ENCODE results near the gene SLC46A1.
A peak's percentile ranks its signal among the peaks of the same experiment; 100 is the strongest.

Gene SLC46A1

DNA sequence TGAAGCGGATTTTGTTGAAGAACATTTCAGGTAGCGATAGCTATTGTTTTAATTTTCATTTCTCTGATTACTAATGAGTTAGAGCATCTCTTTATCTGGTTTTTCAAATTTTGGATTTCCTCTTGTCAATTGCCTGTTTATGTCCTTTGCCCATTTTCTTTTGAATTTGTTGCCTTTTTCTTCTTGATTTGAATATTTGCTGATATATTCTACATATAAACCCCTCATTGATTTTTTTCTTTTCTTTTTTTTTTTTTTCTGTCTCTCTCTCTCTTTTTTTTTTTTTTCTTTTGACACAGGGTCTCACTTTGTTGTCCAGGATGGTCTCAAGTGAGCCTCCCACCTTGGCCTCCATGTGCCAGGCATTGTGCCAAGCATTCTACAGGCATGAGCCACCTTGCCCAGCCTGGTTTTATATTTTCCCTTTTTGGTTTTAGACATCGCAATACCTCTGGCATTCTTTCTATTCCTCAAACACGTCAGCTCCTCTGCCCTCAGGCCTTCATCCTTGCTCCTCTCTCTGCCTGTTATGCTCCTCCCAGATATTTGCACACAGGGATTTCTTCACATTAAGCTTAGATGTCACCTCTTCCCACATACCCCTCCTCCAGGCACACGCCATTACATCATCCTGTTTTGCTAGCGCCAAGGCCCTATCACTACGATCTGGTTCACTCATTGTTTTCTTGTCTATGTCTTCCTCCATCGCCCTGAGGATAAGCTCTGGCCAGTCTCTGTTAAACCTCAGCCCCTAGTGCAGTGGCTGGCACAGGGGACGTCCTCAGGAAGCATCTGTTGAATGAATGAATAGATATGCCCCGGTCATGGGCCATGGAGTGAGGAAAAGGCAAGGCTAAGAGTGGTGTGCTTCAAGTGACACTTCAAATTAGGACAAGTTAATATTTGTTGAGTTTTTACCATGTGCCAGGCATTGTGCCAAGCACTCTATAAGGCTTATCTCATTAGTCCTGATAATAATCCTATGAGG, 25.9 kb downstream of the SLC46A1 start:
- no peak for DNase-seq (ENCODE audit: low spot score)

- no peak for DNase-seq (ENCODE audit: low spot score)
Measured at GRCh38 chr17:28372945-28373274, 33.1 kb downstream of the SLC46A1 start.

GRCh38 chr17:28372203-28372944, 33.6 kb downstream of the SLC46A1 start:
- peak; percentile 53 for DNase-seq (ENCODE audit: low spot score)

DNA sequence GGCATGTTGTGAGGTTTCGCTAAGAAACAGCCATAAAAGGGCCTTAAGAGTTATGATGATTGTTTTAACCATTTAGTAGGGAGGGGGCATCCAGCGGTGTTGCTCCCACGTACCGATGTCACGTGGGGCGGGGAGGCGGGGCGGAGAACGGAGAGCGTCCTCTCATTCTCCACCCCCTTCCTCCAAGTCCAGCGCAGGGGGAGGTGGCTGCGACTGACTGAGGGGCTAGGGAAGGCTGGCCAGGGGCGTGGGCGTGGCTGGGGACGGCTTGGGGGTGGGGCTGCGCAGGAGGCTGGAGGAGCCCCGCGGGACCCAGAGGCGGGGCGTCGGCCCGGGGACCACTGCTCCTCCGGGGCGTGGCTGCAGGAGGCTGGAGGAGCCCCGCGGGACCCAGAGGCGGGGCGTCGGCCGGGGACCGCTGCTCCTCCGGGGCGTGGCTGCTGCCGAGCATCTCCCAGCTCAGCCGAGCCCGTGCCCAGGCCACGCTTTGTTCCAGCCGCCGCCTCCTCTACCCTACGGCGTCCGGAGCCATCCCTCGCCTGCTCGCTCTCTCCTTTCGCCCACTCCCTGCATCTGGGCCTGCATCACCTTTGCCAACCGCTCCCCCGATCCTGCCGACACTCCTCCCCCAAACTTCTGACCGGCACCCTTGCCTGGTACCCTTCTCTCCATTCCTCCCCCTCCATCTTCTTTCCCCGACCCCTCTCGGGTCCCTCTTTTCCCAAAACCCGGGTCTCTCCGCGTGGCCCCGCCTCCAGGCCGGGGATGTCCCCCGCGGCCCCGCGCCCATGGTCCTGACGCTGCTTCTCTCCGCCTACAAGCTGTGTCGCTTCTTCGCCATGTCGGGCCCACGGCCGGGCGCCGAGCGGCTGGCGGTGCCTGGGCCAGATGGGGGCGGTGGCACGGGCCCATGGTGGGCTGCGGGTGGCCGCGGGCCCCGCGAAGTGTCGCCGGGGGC, 34.5 kb downstream of the SLC46A1 start, which contains the start of gene SARM1:
Gene SARM1 (plus strand): TSS at position 450 of the 958 bp plus-strand sequence. CDS start 339 bp downstream, at position 789.
- DNase-seq (ENCODE audit: low spot score) = peak; percentile 87

DNA sequence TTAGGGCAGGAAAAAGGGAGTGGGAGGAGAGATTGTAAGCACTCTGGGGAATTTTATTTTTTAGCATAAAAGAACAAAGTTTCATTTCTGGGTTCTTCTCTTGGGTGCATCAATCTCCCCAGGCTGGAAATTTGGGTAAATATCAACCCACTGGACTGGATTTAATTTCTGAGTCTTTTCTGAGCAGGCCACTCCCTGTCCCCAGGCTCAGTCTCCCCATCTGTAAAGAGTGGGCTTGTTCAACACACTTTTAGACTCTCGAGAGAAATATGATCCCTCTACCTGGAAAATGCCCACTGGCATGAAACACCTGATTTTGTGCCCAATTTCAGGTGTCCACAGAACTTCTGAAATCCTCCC, 35.3 kb downstream of the SLC46A1 start:
- DNase-seq (ENCODE audit: low spot score) = no peak

DNA sequence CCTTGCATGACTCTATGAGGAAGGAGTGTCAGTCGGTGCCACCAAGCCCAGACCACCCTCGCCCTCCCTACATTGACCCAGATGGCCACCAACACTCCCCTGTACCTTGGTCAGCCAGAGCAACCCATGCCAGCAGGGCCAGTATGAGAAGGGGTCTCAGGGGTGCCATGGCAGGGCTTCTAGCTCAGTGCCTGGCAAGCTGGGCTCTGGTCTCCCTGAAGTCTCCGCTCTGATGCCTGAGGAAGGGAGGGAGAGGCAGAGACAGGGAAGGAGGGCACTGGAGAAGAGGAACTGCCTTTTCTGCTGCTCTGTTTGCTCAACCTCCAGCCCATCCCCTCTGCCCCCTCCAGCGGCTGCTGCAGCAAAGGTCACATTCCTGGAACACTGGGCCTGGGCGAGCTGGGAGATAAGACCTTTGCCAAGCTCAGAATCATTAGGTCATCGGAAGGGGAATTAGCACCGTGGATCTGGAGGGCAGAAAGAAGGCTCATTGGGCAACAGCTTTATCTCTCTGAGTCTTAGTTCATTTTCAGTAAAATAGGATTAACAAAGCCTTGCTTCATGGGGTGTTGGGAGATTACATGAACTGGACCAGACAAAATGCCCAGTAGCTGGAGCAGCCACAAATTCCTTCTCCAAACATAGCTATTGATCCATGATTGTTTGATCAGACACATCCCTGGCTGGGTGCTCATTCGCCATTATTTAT, 35.8 kb downstream of the SLC46A1 start, which contains the start of gene VTN:
Gene VTN (minus strand): TSS at position 273 of the 709 bp plus-strand sequence. CDS start 104 bp downstream, at position 169.
- DNase-seq (ENCODE audit: low spot score) = peak; percentile 41

- no peak for DNase-seq (ENCODE audit: low spot score)
Measured at GRCh38 chr17:28369684-28370034, 36.4 kb downstream of the SLC46A1 start.

DNA sequence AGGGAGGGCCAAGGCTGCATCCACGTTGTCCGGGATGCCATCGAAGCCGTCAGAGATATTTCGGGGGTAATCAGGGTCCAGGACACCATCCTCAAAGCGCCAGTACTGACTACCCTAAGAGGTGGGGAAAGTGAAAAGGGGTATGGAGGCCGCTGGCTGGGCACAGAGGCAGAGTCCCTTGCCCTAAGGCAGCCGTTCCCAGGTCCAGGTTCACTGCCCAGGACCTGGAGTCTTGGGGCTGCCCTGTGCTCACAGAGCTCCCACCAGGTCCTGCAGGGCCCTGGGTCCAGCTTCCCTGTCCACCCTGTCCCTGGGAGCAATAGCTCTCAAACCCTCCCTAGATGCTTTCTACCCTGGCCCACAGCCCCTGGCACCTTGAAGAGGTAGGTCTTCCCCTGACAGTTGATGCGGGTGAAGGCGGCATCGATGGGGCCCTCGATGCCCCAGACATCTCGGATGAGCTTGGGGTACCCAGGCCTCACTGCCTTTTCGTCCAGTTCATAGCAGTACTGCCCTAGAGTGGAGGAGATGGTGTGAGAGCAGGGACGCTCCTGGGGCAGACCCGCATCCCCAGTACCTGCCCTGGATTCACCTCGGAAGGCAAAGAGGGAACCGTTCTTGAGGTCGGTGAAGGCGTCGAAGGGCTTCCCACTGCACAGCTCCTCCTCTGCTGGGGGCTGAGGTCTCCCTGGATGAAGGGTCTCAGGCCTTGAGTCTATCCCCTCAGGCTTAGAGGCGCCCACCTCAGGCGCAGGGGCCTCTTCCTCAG, 36.9 kb downstream of the SLC46A1 start:
- no peak for DNase-seq (ENCODE audit: low spot score)

DNA sequence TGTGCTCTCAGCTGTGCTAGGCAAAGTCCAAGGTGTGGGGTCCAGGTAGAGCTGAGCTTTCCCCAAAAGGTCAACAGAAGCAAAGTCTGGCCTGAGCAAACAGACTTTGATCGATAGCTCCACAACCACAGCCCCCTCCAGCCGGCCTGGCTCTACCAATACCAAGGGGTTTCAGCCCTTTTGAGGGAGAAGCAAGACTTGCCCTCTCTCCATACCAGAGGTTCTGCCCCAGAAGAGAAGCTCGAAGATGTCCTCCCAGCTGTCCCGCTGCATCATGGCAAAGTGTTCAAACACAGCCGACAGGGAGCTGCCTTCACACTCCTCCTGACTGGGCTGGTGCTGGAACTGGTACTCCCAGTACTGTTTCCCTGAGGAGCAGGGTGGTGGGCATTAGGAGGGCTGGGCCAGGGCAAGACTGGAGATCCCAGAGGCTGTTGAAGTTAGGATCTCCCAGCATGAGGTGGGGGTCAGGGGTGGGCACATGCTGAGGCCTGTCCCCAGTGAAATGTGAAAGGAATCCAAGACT, 37.6 kb downstream of the SLC46A1 start:
- no peak for DNase-seq (ENCODE audit: low spot score)

- DNase-seq (ENCODE audit: low spot score) = no peak
Measured at GRCh38 chr17:28367641-28368305, 38.2 kb downstream of the SLC46A1 start.

DNA sequence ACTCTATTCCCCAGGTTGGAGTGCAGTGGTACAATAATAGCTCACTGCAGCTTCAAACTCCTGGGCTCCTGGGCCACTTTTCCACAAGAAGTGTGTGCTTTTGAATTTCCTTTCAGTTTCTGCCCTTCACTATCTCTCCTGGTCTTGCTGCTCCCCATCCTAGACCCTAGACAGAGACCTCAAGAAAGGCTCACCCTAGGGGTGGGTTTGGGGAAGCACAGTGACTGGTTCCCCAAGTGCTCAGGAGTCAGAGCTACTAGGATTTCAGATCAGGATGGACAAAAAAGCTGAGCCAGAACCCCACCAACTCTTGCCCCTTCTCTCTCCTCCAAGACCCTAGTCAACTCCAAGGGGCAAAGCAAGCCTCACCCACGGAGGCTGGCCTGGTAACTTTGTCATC, 39.4 kb downstream of the SLC46A1 start:
- DNase-seq (ENCODE audit: low spot score) = no peak

GRCh38 chr17:28365487-28365886, 40.5 kb downstream of the SLC46A1 start:
- no peak for DNase-seq (ENCODE audit: low spot score)

- DNase-seq (ENCODE audit: low spot score) = no peak
Measured at GRCh38 chr17:28364665-28365363, 41.2 kb downstream of the SLC46A1 start, which contains the start of gene SEBOX. TSS of gene SEBOX (minus strand) at chr17:28365199. CDS start at chr17:28365151, 48 bp downstream.

- DNase-seq (ENCODE audit: low spot score) = no peak
Measured at GRCh38 chr17:28363776-28364650, 42.0 kb downstream of the SLC46A1 start.

DNA sequence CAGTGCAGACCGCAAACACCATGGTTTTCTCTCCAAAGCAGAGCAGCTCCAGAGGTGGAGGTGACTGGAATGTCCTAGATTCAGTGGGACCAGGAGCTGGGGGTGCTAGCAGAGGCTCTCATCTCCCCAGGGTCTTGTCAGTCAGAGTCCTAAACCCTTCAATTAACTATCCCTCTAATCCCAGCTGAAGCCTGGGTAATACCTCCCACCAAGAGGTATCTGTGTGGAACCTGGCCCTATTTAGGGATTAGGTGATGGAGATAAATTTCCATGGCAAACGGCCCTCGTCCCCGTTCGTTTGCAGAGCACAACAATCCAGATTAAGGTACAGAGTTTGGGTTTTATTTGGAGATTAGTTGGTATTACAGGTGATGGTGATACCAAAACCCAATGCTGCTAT, 42.8 kb downstream of the SLC46A1 start:
- DNase-seq (ENCODE audit: low spot score) = no peak

GRCh38 chr17:28357901-28358197, 48.2 kb downstream of the SLC46A1 start:
- no peak for DNase-seq (ENCODE audit: low spot score)

- DNase-seq (ENCODE audit: low spot score) = peak; percentile 93
Measured at GRCh38 chr17:28357061-28357900, 48.7 kb downstream of the SLC46A1 start, which contains the start of gene POLDIP2. TSS of gene POLDIP2 (minus strand) at chr17:28357527. CDS start at chr17:28357448, 79 bp downstream.
